GM19351 (cell line): ENCODE data around the gene CDC16.

Source experiments
- ATAC-seq: cut with Tn5 transposase; IDR thresholded peaks from one replicate; pipeline ENCODE4 v1.9.1; 2021; ENCODE audit warnings: mild to moderate bottlenecking, moderate library complexity; ENCODE audit not compliant: unreplicated experiment

CDC16 gene

GRCh38 chr13:114296448-114296847 lies 61.8 kb downstream of the CDC16 start:
- no peak for ATAC-seq

- ATAC-seq, result no peak
Observed at GRCh38 chr13:114296902-114297301, 62.2 kb downstream of the CDC16 start.

GRCh38 chr13:114298866-114299265 lies 64.2 kb downstream of the CDC16 start:
- ATAC-seq, result no peak

- ATAC-seq, result no peak
Observed at GRCh38 chr13:114299604-114300305, 65.1 kb downstream of the CDC16 start.

- no peak for ATAC-seq
Observed at GRCh38 chr13:114303700-114304327, 69.1 kb downstream of the CDC16 start.

GRCh38 chr13:114304346-114305034 lies 69.8 kb downstream of the CDC16 start:
- no peak for ATAC-seq

GRCh38 chr13:114309086-114309485 lies 74.4 kb downstream of the CDC16 start:
- no peak for ATAC-seq

GRCh38 chr13:114309806-114310410 lies 75.2 kb downstream of the CDC16 start:
- no peak for ATAC-seq

- ATAC-seq, result no peak
Observed at GRCh38 chr13:114310956-114311355, 76.3 kb downstream of the CDC16 start.

- ATAC-seq, result no peak
Observed at GRCh38 chr13:114311387-114311786, 76.7 kb downstream of the CDC16 start.

GRCh38 chr13:114311908-114312307 lies 77.2 kb downstream of the CDC16 start:
- no peak for ATAC-seq

- ATAC-seq, result peak; percentile 46
Observed at GRCh38 chr13:114313061-114313860, 78.6 kb downstream of the CDC16 start.

GRCh38 chr13:114314074-114314912 lies 79.6 kb downstream of the CDC16 start, which contains the start of gene CHAMP1:
TSS of gene CHAMP1 (plus strand) at chr13:114314503. CDS start at chr13:114323843, 9,340 bp downstream.
- ATAC-seq, result peak; percentile 78

GRCh38 chr13:114315074-114315785 lies 80.5 kb downstream of the CDC16 start:
- ATAC-seq, result no peak

GRCh38 chr13:114318624-114319023 lies 83.9 kb downstream of the CDC16 start:
- ATAC-seq, result no peak

GRCh38 chr13:114319441-114319913 lies 84.8 kb downstream of the CDC16 start:
- ATAC-seq, result no peak

- no peak for ATAC-seq
Observed at GRCh38 chr13:114320065-114320464, 85.4 kb downstream of the CDC16 start.

GRCh38 chr13:114321256-114321655 lies 86.6 kb downstream of the CDC16 start:
- ATAC-seq, result no peak
